Heart right ventricle (tissue), 16 donors: ENCODE measurements around the gene TMEM247. TPM values are rescaled to one million over a fixed set of nuclear protein-coding genes. Genes with fewer than 3 reads are reported as not detected.
A peak's percentile ranks its signal among the peaks of the same experiment; 100 is the strongest.

Experiments used
- ATAC-seq, 8 donors: fragments of 200-7000 bp; cut with Tn5 transposase; one replicate each; pipeline ENCODE4 v1.9.1; 2020; ENCODE audit warnings: mild to moderate bottlenecking in 8 of 8, moderate library complexity in 8 of 8, moderate number of reproducible peaks in 1 of 8
- DNase-seq, 2 donors: peaks; one replicate each; pipeline ENCODE4 v3.0.0-alpha.2; 2020
- H3K27ac ChIP-seq, 10 donors: fragments of 200-600 bp; sonication (generic) in 2 of 10; one replicate each; pipeline versions ENCODE4 v1.5.0 to v1.8.0; 2020 to 2022; ENCODE audit warnings: mild to moderate bottlenecking in 3 of 10
- H3K27me3 ChIP-seq, 7 donors: fragments of 200-600 bp; one replicate each; pipeline ENCODE4 v1.8.0; 2021 to 2022; ENCODE audit warnings: mild to moderate bottlenecking in 2 of 7
- H3K36me3 ChIP-seq, 9 donors: fragments of 200-600 bp; sonication (generic) in 1 of 9; one replicate each; pipeline versions ENCODE4 v1.5.0 to v1.8.0; 2020 to 2022; ENCODE audit warnings: mild to moderate bottlenecking in 2 of 9
- H3K4me1 ChIP-seq, 9 donors: fragments of 200-600 bp; sonication (generic) in 1 of 9; one replicate each; pipeline versions ENCODE4 v1.5.0 to v1.8.0; 2020 to 2022; ENCODE audit warnings: mild to moderate bottlenecking in 4 of 9
- H3K4me3 ChIP-seq, 10 donors: fragments of 200-600 bp; sonication (generic) in 2 of 10; one replicate each; pipeline versions ENCODE4 v1.5.0 to v1.8.0; 2020 to 2022; ENCODE audit warnings: mild to moderate bottlenecking in 7 of 10, moderate library complexity in 2 of 10
- H3K9me3 ChIP-seq, 11 donors: fragments of 200-600 bp in 10 of 11; sonication (generic) in 2 of 11; one replicate each; pipeline versions ENCODE4 v1.5.0 to v1.8.0; 2013 to 2022; ENCODE audit warnings: mild to moderate bottlenecking in 2 of 11, control low read depth in 1 of 11, moderate library complexity in 1 of 11
- CTCF ChIP-seq, 9 donors: fragments of 200-600 bp; sonication (generic) in 2 of 9; IDR thresholded peaks; one replicate each; pipeline versions ENCODE4 v1.5.0 to v1.8.0; 2021 to 2022; ENCODE audit warnings: antibody characterized with exemption in 9 of 9, mild to moderate bottlenecking in 5 of 9, moderate library complexity in 1 of 9
- WGBS, 2 donors: extraction: QIAGEN DNeasy Blood & Tissue Kit; methylation state at CpG; one replicate each; pipeline ENCODE4 v1.1.7; 2013; ENCODE audit warnings: inconsistent platforms in 1 of 2; 5-methylcytosine and 5-hydroxymethylcytosine counted together
- intact Hi-C, 10 donors: fragments of 100-400 bp; cut with DNase I; formaldehyde crosslinking; loops; one replicate each; pipeline versions ENCODE4 v1.11.1 to v1.14.2; 2022
- polyA plus RNA-seq, 2 donors: library from polyadenylated mRNA; stranded (reverse); fragments of 200-250 nt; gene quantifications; one replicate each; pipeline ENCODE4 v1.2.3, GENCODE V29; 2013
- total RNA-seq, 10 donors: library from RNA; stranded (reverse); fragmentation: NEBNext Ultra II Directional in 3 of 10; extraction: Animal tissue kit (Norgen Biotek cat#: 25700) in 3 of 10; gene quantifications; one replicate each; pipeline versions ENCODE4 v1.2.1 to v1.2.4, GENCODE V29; 2021 to 2023
- donor health status: Arrhythmogenic right ventricular cardiomyopathy.
- donor health status: ischemic (EF 13 %, LVEDD 7.1; RV severe dilation, severe dysfunction).
- donor health status: healthy with polysubstance abuse.
- donor health status: DM: no; HTN: yes; CAD: no.
- donor health status: DM: no; HTN: no; CAD: no.
- donor health status: ischemic (EF 25% LVEDD 6.9; RV normal size, moderate dysfunction).
- donor health status: ischemic (EF 25% LVEDD 5.7; RV mildly dilated, moderate dysfunction).
- donor health status: healthy.
- donor health status: DM: yes; HTN: yes; CAD: no.
- donor health status: Ischemic cardiomyopathy.
- donor health status: ischemic (EF 35%, LVEDD 5.7; RV mildly dilated, moderate dysfunction).
- donor health status: nonischemic (EF 11% LVEDD 7.7; RV severe dilation, severe dysfunction).
- donor health status: DM: yes; HTN: yes; CAD: no.
- donor health status: PGD.
- donor health status: ischemic (EF 29% LVEDD 5.4; RV normal size, mild dysfunction).
- donor health status: nonischemic (EF 23%, LVEDD 6.1; RV moderate dilation, normal function).

Gene TMEM247
- total and polyA plus RNA-seq, 12 donors: not detected

GRCh38 chr2:46517485-46517884 lies 38.1 kb downstream of the TMEM247 start:
- intact Hi-C loops: no loop called here
- Histone ChIP-seq H3K27ac (no peak overlapping the region), H3K36me3 (no peaks in the 10 kb centered on the region), H3K4me3 (no peak overlapping the region), H3K4me1 (peaks cover 5 to 33% (median 25%) of the 10 kb centered on the region in 9 donors), H3K27me3 (no peaks in the 10 kb centered on the region), H3K9me3 (peaks cover 0 to 39% (median 18%) of the 10 kb centered on the region in 11 donors)
- DNase-seq (no peak), ATAC-seq (no peak)
- 90 to 97% methylated on average over 1 of the region's 1 CpG for WGBS, 2 donors
- no peak for TF ChIP-seq CTCF (IDR thresholded peaks at IDR 0.05)

GRCh38 chr2:46518861-46519260 lies 39.5 kb downstream of the TMEM247 start:
- intact Hi-C loops: no loop called here
- Histone ChIP-seq H3K9me3 (peaks cover 0 to 39% (median 18%) of the 10 kb centered on the region in 11 donors), H3K27me3 (no peaks in the 10 kb centered on the region), H3K4me3 (no peak overlapping the region), H3K4me1 (peaks cover 5 to 33% (median 25%) of the 10 kb centered on the region in 9 donors), H3K27ac (peak overlapping the region in 5 of 10 donors; percentile 10 to 39 (median 30)), H3K36me3 (no peaks in the 10 kb centered on the region)
- DNase-seq (peak; percentile 41 to 53), ATAC-seq (peak in 6 of 8 donors; percentile 29 to 81 (median 63))
- WGBS, 2 donors: 47 to 54% methylated on average over 7 of the region's 7 CpGs
- no peak for TF ChIP-seq CTCF (IDR thresholded peaks at IDR 0.05)

GRCh38 chr2:46519265-46519664 lies 39.9 kb downstream of the TMEM247 start:
- TF ChIP-seq CTCF (IDR thresholded peaks at IDR 0.05): no peak
- peak overlapping the region in 3 of 10 donors; percentile 10 to 47 (median 30) for H3K27ac ChIP-seq
- H3K27me3 ChIP-seq: no peaks in the 10 kb centered on the region
- peaks cover 0 to 37% (median 18%) of the 10 kb centered on the region in 11 donors for H3K9me3 ChIP-seq
- DNase-seq (no peak), ATAC-seq (peak in 1 of 8 donors; percentile 3)
- no peaks in the 10 kb centered on the region for H3K36me3 ChIP-seq
- peaks cover 5 to 33% (median 25%) of the 10 kb centered on the region in 9 donors for H3K4me1 ChIP-seq
- no peak overlapping the region for H3K4me3 ChIP-seq
- intact Hi-C loops: no loop called here
- WGBS, 2 donors: 74 to 81% methylated on average over 7 of the region's 7 CpGs

GRCh38 chr2:46520130-46520711 lies 40.9 kb downstream of the TMEM247 start:
- Histone ChIP-seq H3K9me3 (peaks cover 0 to 27% (median 18%) of the 10 kb centered on the region in 11 donors), H3K27ac (peak overlapping the region; percentile 28 to 72 (median 55)), H3K27me3 (no peaks in the 10 kb centered on the region), H3K4me1 (peaks cover 5 to 33% (median 25%) of the 10 kb centered on the region in 9 donors), H3K36me3 (no peaks in the 10 kb centered on the region), H3K4me3 (no peak overlapping the region)
- no peak for TF ChIP-seq CTCF (IDR thresholded peaks at IDR 0.05)
- 54 to 59% methylated on average over 10 of the region's 10 CpGs for WGBS, 2 donors
- ATAC-seq: peak in 7 of 8 donors; percentile 45 to 69 (median 62)
- no peak for DNase-seq
- intact Hi-C loops: loop anchor here in 1 of 10 donors (10.0 kb wide), 1 partner anchor 85 kb away; no protein-coding TSS in a partner anchor
